Measurements from ENCODE around the gene KCNH3.

KCNH3 gene

GRCh38 chr12:49491823-49492222 is 47.0 kb upstream of the KCNH3 start:
- Histone ChIP-seq H3K27ac (ENCODE audit: extremely low read depth, low read depth, low read length) (no peak overlapping the region), H3K9me3 (ENCODE audit: control insufficient read depth, insufficient read depth, low read depth, low read length) (no peaks in the 10 kb centered on the region), H3K36me3 (ENCODE audit: control insufficient read depth in 2 of 2, insufficient read depth in 1 of 2, low read length in 2 of 2) (peaks cover 4 to 13% of the 10 kb centered on the region in 2 experiments), H3K4me3 (ENCODE audit: low read depth, low read length) (no peak overlapping the region), H3K4me1 (ENCODE audit: control insufficient read depth, insufficient read depth, low read length) (no peaks in the 10 kb centered on the region)
- TF ChIP-seq ZNF354C (tag by site-specific recombination; IDR thresholded peaks at IDR 0.05; ENCODE audit: borderline replicate concordance, low read depth): no peak
- TF ChIP-seq ZNF660 (tag by site-specific recombination; IDR thresholded peaks at IDR 0.05): 0 out of 2 replicates have a peak, but pooled peaks have one; percentile 1
- ChIA-PET CTCF (interaction anchor here (0.8 to 1.2 kb wide), 5 partner anchors 10 to 144 kb away, joined by 3 to 7 read pairs (median 4); no protein-coding TSS in a partner anchor), POLR2A (interaction anchor here (2.7 kb wide), 1 partner anchor 125 kb away, joined by 8 read pairs; the partner anchor contains the start of gene SPATS2)

DNA sequence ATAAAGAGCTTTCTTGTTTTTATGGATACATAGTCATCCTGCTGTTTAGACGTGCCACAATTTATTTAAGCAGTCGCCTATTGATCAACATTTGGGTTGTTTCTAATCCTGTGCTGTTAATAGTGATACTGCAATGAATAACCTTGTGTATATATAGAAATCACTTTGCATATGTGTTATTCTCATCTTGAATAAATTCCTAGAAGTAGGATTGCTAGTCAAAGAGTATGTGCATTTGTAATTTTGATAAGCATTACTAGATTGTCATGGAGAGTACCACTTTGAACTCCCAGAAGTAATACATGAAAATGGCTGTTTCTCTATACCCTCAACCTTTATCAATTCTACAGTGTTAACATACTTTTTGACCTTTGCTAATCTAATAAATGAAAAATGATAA is 44.9 kb upstream of the KCNH3 start:
- Histone ChIP-seq H3K36me3 (ENCODE audit: control insufficient read depth in 2 of 2, insufficient read depth in 1 of 2, low read length in 2 of 2) (peaks cover 0 to 19% of the 10 kb centered on the region in 2 experiments), H3K4me3 (ENCODE audit: low read depth, low read length) (no peak overlapping the region), H3K4me1 (ENCODE audit: control insufficient read depth, insufficient read depth, low read length) (no peaks in the 10 kb centered on the region), H3K27ac (ENCODE audit: extremely low read depth, low read depth, low read length) (no peak overlapping the region), H3K9me3 (ENCODE audit: control insufficient read depth, insufficient read depth, low read depth, low read length) (no peaks in the 10 kb centered on the region)
- no peak for TF ChIP-seq SCRT2 (tag by site-specific recombination; IDR thresholded peaks at IDR 0.05)
- TF ChIP-seq KLF8 (tag by site-specific recombination; IDR thresholded peaks at IDR 0.05): no peak
- no peak for TF ChIP-seq ZNF629 (tag by site-specific recombination; IDR thresholded peaks at IDR 0.05)
- TF ChIP-seq SCRT1 (tag by site-specific recombination; IDR thresholded peaks at IDR 0.05; ENCODE audit: borderline replicate concordance): no peak
- TF ChIP-seq YY2 (tag by site-specific recombination; IDR thresholded peaks at IDR 0.05): no peak
- no peak for TF ChIP-seq SP3 (tag by site-specific recombination; IDR thresholded peaks at IDR 0.05)
- no peak for TF ChIP-seq ZBTB6 (tag by site-specific recombination; IDR thresholded peaks at IDR 0.05)
- TF ChIP-seq ZFHX2 (tag by site-specific recombination; conservative IDR thresholded peaks at IDR 0.05): no peak
- no peak for TF ChIP-seq ZNF658 (tag by site-specific recombination; IDR thresholded peaks at IDR 0.05)
- TF ChIP-seq, protein P1, sequence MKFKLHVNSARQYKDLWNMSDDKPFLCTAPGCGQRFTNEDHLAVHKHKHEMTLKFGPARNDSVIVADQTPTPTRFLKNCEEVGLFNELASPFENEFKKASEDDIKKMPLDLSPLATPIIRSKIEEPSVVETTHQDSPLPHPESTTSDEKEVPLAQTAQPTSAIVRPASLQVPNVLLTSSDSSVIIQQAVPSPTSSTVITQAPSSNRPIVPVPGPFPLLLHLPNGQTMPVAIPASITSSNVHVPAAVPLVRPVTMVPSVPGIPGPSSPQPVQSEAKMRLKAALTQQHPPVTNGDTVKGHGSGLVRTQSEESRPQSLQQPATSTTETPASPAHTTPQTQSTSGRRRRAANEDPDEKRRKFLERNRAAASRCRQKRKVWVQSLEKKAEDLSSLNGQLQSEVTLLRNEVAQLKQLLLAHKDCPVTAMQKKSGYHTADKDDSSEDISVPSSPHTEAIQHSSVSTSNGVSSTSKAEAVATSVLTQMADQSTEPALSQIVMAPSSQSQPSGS (tag by site-specific recombination; IDR thresholded peaks at IDR 0.05; ENCODE audit: low read depth): no peak
- TF ChIP-seq MEIS1 (CRISPR knock-in tag; IDR thresholded peaks at IDR 0.05; ENCODE audit: borderline replicate concordance): no peak
- TF ChIP-seq, protein P2, sequence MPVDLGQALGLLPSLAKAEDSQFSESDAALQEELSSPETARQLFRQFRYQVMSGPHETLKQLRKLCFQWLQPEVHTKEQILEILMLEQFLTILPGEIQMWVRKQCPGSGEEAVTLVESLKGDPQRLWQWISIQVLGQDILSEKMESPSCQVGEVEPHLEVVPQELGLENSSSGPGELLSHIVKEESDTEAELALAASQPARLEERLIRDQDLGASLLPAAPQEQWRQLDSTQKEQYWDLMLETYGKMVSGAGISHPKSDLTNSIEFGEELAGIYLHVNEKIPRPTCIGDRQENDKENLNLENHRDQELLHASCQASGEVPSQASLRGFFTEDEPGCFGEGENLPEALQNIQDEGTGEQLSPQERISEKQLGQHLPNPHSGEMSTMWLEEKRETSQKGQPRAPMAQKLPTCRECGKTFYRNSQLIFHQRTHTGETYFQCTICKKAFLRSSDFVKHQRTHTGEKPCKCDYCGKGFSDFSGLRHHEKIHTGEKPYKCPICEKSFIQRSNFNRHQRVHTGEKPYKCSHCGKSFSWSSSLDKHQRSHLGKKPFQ (tag by site-specific recombination; IDR thresholded peaks at IDR 0.05): no peak
- no peak for TF ChIP-seq ZBTB7A (tag by site-specific recombination; IDR thresholded peaks at IDR 0.05; ENCODE audit: low read depth)
- CTCF ChIA-PET: interaction anchor here (0.5 to 1.6 kb wide), 4 partner anchors 48 to 648 kb away, joined by 3 to 4 read pairs (median 3); no protein-coding TSS in a partner anchor
- POLR2A ChIA-PET: no interaction called here

GRCh38 chr12:49496417-49497360 is 42.1 kb upstream of the KCNH3 start:
- H3K36me3 ChIP-seq (ENCODE audit: control insufficient read depth in 2 of 2, insufficient read depth in 1 of 2, low read length in 2 of 2): peaks cover 7 to 36% of the 10 kb centered on the region in 2 experiments
- ChIA-PET CTCF (interaction anchor here (0.6 to 2.8 kb wide), 8 partner anchors 9 to 208 kb away, joined by 3 to 22 read pairs (median 4); no protein-coding TSS in a partner anchor), POLR2A (interaction anchor here (0.7 kb wide), 1 partner anchor 139 kb away, joined by 3 read pairs; no protein-coding TSS in a partner anchor)
- no peaks in the 10 kb centered on the region for H3K4me1 ChIP-seq (ENCODE audit: control insufficient read depth, insufficient read depth, low read length)
- no peak overlapping the region for H3K27ac ChIP-seq (ENCODE audit: extremely low read depth, low read depth, low read length)
- no peak overlapping the region for H3K4me3 ChIP-seq (ENCODE audit: low read depth, low read length)
- no peaks in the 10 kb centered on the region; the same call in 1 of the 2 replicates for H3K9me3 ChIP-seq (ENCODE audit: control insufficient read depth, insufficient read depth, low read depth, low read length)
- no peak for TF ChIP-seq BCL11A (tag by site-specific recombination; IDR thresholded peaks at IDR 0.05; ENCODE audit: low read depth)
- no peak for TF ChIP-seq ZNF623 (tag by site-specific recombination; IDR thresholded peaks at IDR 0.05)
- TF ChIP-seq, protein P3, sequence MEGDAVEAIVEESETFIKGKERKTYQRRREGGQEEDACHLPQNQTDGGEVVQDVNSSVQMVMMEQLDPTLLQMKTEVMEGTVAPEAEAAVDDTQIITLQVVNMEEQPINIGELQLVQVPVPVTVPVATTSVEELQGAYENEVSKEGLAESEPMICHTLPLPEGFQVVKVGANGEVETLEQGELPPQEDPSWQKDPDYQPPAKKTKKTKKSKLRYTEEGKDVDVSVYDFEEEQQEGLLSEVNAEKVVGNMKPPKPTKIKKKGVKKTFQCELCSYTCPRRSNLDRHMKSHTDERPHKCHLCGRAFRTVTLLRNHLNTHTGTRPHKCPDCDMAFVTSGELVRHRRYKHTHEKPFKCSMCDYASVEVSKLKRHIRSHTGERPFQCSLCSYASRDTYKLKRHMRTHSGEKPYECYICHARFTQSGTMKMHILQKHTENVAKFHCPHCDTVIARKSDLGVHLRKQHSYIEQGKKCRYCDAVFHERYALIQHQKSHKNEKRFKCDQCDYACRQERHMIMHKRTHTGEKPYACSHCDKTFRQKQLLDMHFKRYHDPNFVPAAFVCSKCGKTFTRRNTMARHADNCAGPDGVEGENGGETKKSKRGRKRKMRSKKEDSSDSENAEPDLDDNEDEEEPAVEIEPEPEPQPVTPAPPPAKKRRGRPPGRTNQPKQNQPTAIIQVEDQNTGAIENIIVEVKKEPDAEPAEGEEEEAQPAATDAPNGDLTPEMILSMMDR (tag by site-specific recombination; IDR thresholded peaks at IDR 0.05): no peak
- TF ChIP-seq ZNF560 (tag by site-specific recombination; IDR thresholded peaks at IDR 0.05; ENCODE audit: borderline replicate concordance): no peak
- TF ChIP-seq ZSCAN23 (tag by site-specific recombination; IDR thresholded peaks at IDR 0.05): no peak
- TF ChIP-seq SP7 (tag by site-specific recombination; IDR thresholded peaks at IDR 0.05): no peak
- no peak for TF ChIP-seq FEZF1 (tag by site-specific recombination; IDR thresholded peaks at IDR 0.05)
- TF ChIP-seq ZXDB (tag by site-specific recombination; IDR thresholded peaks at IDR 0.05): no peak
- no peak for TF ChIP-seq ZNF501 (tag by site-specific recombination; IDR thresholded peaks at IDR 0.05)
- no peak for TF ChIP-seq ZNF24 (tag by site-specific recombination; IDR thresholded peaks at IDR 0.05)
- no peak for TF ChIP-seq ZNF521 (tag by site-specific recombination; IDR thresholded peaks at IDR 0.05)

Data from HEK293 (cell line).